ENCODE results near the gene FTCD. TPM values are rescaled to one million over a fixed set of nuclear protein-coding genes. Genes with fewer than 3 reads are reported as not detected.

FTCD gene
- total RNA-seq, 4 donors from 2014 or later, result not detected

DNA sequence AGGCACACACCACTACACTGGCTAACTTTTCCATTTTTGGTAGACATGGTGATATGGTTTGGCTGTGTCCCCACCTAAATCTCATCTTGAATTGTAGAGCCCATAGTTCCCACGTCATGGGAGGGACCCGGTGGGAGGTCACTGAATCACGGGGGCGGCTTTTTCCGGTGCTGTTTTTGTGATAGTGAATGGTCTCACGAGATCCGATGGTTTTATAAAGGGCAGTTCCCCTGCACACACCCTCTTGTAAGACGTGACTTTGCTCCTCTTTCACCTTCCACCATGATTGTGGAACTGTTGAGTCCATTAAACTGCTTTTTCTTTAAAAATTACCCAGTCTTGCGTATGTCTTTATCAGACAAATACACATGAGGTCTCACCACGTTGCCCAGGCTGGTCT, 1.3 kb upstream of the FTCD start:
- H3K27ac ChIP-seq, result no peak overlapping the region
- H3K27me3 ChIP-seq, result peaks cover 7% of the 10 kb centered on the region
- DNase-seq (ENCODE audit: low spot score in 2 of 2), result peak in 1 of 2 donors; percentile 58
- H3K9me3 ChIP-seq, result no peaks in the 10 kb centered on the region
- TF ChIP-seq POLR2AphosphoS5 (IDR thresholded peaks at IDR 0.05), result no peak
- no peak for TF ChIP-seq EP300 (IDR thresholded peaks at IDR 0.05)
- TF ChIP-seq CTCF (IDR thresholded peaks at IDR 0.05), result no peak
- TF ChIP-seq POLR2A (IDR thresholded peaks at IDR 0.05), result no peak
- WGBS, result 85% methylated on average over 10 of the region's 10 CpGs
- peaks cover 14% of the 10 kb centered on the region for H3K4me1 ChIP-seq
- no peaks in the 10 kb centered on the region for H3K36me3 ChIP-seq
- H3K4me3 ChIP-seq, result no peak overlapping the region

DNA sequence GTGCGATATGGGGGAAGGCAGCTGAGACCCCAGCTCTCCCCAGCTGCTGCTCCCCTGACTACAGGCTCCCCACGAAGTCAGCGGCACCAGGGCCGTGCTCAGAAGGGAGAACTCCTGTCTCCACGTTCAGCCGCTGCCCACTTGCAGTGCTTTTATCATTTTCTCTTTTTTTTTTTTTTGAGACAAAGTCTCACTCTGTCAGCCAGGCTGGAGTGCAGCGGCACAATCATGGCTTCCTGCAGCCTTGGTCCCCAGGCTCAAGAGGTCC, 933 bp upstream of the FTCD start:
- peaks cover 4% of the 10 kb centered on the region for H3K27me3 ChIP-seq
- H3K27ac ChIP-seq, result no peak overlapping the region
- 83% methylated on average over 7 of the region's 7 CpGs for WGBS
- H3K4me1 ChIP-seq, result peaks cover 10% of the 10 kb centered on the region
- no peaks in the 10 kb centered on the region for H3K36me3 ChIP-seq
- TF ChIP-seq POLR2AphosphoS5 (IDR thresholded peaks at IDR 0.05) (no peak), CTCF (IDR thresholded peaks at IDR 0.05) (no peak), POLR2A (IDR thresholded peaks at IDR 0.05) (no peak), EP300 (IDR thresholded peaks at IDR 0.05) (no peak)
- H3K4me3 ChIP-seq, result no peak overlapping the region
- H3K9me3 ChIP-seq, result no peaks in the 10 kb centered on the region
- DNase-seq (ENCODE audit: low spot score in 2 of 2), result peak in 1 of 2 donors; percentile 50

DNA sequence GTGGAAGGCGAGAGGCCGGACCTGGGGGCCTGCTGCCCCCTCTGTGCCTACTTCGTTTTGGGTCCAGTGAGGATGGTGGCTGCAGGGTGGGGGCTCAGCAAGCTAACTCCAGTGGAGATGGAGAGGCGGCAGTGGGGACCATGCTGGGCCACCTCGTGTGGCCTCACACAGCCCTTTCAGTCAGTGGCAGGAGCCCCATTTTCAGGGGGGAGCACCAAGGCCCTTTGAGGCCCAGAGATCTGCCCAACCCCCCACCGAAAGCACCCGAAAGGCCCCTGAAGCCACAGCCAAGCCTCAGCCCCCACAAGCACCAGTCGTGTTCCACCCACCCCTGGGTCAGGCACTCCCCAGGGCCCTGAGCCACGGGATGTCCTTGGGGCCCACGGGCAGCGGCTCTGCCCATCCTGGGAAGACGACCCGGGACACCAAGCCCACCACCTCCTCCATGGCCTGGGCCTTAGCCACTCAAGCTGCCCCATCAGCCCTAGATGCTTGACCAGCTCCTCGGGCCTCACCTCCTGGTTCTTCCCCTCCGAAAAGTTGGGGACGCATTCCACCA, 345 bp downstream of the FTCD start:
- Histone ChIP-seq H3K4me3 (no peak overlapping the region), H3K9me3 (no peaks in the 10 kb centered on the region), H3K36me3 (no peaks in the 10 kb centered on the region), H3K27me3 (no peaks in the 10 kb centered on the region), H3K4me1 (peaks cover 7% of the 10 kb centered on the region), H3K27ac (no peak overlapping the region)
- DNase-seq (ENCODE audit: low spot score in 2 of 2), result peak; percentile 58 to 77
- no peak for TF ChIP-seq POLR2A (IDR thresholded peaks at IDR 0.05)
- no peak for TF ChIP-seq POLR2AphosphoS5 (IDR thresholded peaks at IDR 0.05)
- TF ChIP-seq EP300 (IDR thresholded peaks at IDR 0.05), result no peak
- TF ChIP-seq CTCF (IDR thresholded peaks at IDR 0.05), result no peak
- WGBS, result 90% methylated on average over 4 of the region's 16 CpGs

DNA sequence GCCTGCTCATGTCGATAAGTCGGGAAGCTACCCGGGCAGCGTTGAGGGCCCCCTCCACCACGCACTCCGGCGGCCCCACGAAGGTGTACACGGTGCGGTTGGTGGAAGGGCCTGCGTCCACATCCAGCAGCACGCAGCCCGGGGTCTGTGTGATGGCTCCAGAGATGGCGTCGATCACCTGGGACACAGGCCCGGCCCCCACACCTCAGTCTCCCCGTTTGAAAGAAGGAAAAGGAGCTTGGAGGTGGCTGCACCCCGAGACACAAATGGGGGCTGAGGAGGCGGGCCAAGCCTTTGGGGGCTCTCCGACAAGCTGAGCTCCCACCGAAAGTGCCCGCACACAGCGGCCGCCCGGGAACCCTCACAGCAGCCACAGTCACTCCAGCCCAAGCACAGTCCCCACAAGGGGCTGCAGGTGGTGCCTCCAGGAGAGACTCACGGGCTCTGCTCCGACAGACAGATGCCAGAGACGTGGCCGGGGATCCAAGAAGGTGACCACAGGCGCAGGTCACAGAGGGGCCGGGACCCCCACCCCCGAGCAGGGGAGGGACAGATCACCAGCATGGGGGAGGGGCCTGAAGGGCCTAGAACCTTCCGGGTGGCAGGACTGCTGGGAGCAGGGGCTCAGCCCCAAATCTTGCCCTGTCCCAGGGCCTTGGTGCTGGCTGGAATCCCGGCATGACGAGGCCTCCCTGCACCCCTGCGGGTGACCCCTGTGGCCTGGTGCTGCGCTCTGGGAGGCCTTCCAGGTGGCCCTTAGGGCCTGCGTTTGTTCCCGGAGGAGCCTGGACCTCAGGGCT, 1.0 kb downstream of the FTCD start:
- H3K4me1 ChIP-seq, result peaks cover 7% of the 10 kb centered on the region
- H3K27ac ChIP-seq, result no peak overlapping the region
- WGBS, result 90% methylated on average over 2 of the region's 39 CpGs
- TF ChIP-seq EP300 (IDR thresholded peaks at IDR 0.05), result no peak
- TF ChIP-seq POLR2AphosphoS5 (IDR thresholded peaks at IDR 0.05), result no peak
- TF ChIP-seq POLR2A (IDR thresholded peaks at IDR 0.05), result no peak
- TF ChIP-seq CTCF (IDR thresholded peaks at IDR 0.05), result no peak
- H3K9me3 ChIP-seq, result no peaks in the 10 kb centered on the region
- no peaks in the 10 kb centered on the region for H3K27me3 ChIP-seq
- H3K4me3 ChIP-seq, result no peak overlapping the region
- no peaks in the 10 kb centered on the region for H3K36me3 ChIP-seq
- DNase-seq (ENCODE audit: low spot score in 2 of 2), result peak; percentile 59 to 69

GRCh38 chr21:46153247-46154154, 1.9 kb downstream of the FTCD start:
- H3K4me1 ChIP-seq, result peaks cover 7% of the 10 kb centered on the region
- no peak overlapping the region for H3K4me3 ChIP-seq
- H3K36me3 ChIP-seq, result no peaks in the 10 kb centered on the region
- DNase-seq (ENCODE audit: low spot score in 2 of 2), result peak; percentile 73 to 87
- TF ChIP-seq CTCF (IDR thresholded peaks at IDR 0.05), result peak in 1 of 2 donors; percentile 72
- no peak for TF ChIP-seq POLR2AphosphoS5 (IDR thresholded peaks at IDR 0.05)
- no peaks in the 10 kb centered on the region for H3K27me3 ChIP-seq
- 26% methylated on average over 15 of the region's 33 CpGs for WGBS
- H3K9me3 ChIP-seq, result no peaks in the 10 kb centered on the region
- no peak overlapping the region for H3K27ac ChIP-seq

Data from suprapubic skin (tissue), 4 donors.